ENCODE results near the gene HAO2.

GRCh38 chr1:119361205-119361604 lies 7.4 kb upstream of the HAO2 start:
- no peak for TF ChIP-seq TAF1 (IDR thresholded peaks at IDR 0.05; ENCODE audit: low read depth)
- no peak for TF ChIP-seq FOXM1 (IDR thresholded peaks at IDR 0.05; ENCODE audit: borderline replicate concordance, low read depth)
